ENCODE data around the gene FOXR1.
A peak's percentile ranks its signal among the peaks of the same experiment; 100 is the strongest.
"Not testable (repeated sequence)": the region's sequence is repeated elsewhere in the genome, so short reads cannot be mapped to it uniquely, and the experiment has no call there.

FOXR1 gene

DNA sequence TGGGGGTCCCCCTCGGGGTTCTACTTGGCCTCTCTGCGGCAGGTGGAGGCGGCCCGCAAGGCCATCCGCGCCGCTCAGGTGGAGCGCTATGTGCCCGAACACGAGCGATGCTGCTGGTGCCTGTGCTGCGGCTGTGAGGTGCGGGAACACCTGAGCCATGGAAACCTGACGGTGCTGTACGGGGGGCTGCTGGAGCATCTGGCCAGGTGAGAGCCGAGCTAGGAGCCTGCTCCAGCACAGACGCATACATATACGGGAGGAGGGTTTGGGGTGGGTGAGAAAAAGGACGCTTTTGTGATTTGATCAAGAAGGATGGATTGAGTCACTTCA is 26.8 kb downstream of the FOXR1 start:
- peak; percentile 18 for DNase-seq

DNA sequence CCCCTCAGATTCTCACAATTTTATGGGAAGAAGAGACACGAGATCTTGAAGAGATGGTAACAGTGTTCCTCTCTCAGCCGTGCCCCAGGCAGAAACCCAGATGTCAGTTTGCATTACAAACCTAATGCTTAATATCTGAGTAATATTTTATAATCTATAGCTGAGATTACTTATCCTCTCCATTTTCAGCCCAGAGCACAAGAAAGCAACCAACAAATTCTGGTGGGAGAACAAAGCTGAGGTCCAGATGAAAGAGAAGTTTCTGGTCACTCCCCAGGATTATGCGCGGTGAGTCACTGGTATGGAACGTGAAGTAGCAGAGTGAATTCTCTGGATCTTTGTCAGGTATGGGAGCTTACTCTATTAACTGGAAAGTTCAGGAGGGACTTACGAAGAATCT is 27.3 kb downstream of the FOXR1 start:
- no peak for DNase-seq

- no peak for DNase-seq
Measured at GRCh38 chr11:119000906-119001305, 29.3 kb downstream of the FOXR1 start.

DNA sequence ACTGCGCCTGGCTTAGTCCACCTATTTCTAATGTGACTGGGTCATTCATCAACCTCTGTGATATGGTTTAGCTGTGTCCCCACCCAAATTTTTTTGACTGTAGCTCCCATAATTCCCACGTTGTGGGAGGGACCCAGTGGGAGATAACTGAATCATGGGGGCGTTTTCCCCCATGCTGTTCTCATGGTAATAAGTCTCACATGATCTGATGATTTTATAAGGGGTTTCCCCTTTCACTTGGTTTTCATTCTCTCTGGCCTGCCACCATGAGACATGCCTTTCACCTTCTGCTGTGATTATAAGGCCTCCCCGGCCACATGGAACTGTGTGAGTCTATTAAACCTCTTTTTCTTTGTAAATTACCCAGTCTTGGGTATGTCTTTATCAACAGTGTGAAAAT is 35.1 kb downstream of the FOXR1 start:
- no peak for DNase-seq

- DNase-seq: no peak
Measured at GRCh38 chr11:119011476-119012053, 40.0 kb downstream of the FOXR1 start.

- DNase-seq: no peak
Measured at GRCh38 chr11:119012629-119013170, 41.1 kb downstream of the FOXR1 start.

DNA sequence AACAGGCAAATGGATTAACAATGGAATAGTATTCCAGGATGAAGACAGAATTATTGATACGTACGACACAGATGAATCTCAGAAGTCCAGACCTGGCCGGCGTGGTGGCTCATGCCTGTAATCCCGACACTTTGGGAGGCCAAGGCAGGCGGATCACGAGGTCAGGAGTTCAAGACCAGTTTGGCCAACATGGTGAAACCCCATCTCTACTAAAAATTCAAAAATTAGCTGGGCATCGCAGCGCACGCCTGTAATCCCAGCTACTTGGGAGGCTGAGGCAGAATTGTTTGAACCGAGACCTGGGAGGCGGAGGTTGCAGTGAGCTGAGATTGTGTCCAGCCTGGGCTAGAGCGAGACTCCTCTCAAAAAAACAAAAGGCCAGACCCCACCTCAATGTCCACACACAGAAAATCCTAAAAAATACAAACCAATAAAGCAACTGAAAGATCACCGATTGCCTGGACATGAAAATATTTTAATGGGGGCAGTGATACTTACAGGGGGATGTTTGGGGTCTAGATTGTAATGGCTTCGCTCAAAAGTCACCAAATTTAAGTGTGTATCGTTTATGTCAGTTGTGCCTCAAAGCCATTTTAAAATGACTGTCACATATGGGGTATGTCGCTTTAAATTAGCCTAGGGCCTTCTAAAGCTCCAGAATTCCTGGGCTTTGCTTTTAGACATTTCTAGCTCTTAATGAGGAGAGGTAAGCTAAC is 42.8 kb downstream of the FOXR1 start:
- no peak for DNase-seq

DNA sequence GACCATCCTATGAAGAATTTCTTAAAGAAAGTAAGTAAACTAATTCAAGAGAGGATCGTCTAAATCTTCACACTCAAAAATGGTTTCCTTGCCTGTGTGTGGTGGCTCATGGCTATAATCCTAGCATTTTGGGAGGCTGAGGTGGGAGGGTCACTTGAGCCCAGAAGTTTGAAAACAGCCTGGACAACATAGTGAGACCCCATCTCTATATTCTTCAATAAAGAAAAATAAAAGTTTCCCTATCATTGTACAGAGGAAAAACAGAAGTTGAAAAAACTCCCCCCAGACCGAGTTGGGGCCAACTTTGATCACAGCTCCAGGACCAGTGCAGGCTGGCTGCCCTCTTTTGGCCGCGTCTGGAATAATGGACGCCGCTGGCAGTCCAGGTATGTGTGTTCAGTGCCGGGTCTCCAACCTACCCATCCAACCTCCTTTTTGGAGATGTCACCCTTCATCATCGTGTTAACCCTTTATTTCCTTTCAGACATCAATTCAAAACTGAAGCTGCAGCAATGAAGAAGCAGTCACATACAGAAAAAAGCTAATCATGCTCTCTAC is 43.6 kb downstream of the FOXR1 start:
- no peak for DNase-seq

DNA sequence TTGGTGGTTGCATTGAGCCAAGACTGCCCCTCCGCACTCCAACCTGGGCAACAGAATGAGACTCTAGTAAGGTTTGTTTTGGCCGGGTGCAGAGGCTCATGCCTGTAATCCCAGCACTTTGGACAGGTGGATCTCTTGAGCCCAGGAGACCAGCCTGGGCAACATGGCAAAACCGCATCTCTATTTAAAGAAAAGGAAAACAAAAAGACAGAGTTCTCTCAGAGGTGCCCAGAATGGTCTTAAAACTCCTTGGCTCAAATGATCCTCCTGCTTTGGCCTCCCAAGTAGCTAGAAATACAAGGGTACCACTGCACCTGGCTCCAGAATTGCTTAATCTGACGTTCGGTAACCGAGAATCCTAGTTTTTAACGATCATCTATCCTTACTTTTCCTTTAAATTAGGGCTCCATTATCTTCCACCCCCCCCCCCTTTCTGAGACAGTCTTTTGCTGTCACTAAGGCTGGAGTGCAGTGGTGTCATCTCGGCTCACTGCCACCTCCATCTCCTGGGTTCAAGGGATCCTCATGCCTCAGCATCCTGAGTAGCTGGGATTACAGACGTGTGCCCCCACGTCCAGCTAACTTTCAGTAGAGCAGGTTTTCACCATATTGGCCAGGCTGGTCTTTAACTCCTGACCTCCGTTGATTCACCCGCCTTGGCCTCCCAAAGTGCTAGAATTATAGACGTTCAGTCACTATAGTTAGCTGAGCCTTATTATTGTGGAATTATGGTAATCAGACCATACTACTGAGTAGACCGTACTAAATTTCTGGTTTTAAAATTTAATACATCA is 44.9 kb downstream of the FOXR1 start:
- DNase-seq: no peak

DNA sequence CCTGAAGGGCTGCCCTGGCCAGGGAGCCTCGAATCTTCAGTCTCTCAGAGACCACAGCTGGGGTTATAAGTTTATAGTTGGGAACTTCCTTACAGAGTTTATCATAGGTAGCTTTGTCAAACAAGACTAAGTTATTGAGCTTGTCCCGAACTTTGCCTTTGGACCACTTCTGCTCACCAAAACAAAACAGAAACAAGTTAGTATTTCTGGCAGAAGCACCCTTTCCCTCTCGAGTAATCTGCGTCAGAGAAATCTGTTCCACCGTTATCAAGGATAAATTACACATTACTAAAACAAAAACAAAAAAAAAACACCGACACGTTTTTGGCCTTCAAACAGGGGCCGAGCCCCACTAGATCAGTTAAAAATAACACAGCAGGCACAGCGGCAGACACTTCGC is 45.8 kb downstream of the FOXR1 start:
- not testable (repeated sequence) for DNase-seq

DNA sequence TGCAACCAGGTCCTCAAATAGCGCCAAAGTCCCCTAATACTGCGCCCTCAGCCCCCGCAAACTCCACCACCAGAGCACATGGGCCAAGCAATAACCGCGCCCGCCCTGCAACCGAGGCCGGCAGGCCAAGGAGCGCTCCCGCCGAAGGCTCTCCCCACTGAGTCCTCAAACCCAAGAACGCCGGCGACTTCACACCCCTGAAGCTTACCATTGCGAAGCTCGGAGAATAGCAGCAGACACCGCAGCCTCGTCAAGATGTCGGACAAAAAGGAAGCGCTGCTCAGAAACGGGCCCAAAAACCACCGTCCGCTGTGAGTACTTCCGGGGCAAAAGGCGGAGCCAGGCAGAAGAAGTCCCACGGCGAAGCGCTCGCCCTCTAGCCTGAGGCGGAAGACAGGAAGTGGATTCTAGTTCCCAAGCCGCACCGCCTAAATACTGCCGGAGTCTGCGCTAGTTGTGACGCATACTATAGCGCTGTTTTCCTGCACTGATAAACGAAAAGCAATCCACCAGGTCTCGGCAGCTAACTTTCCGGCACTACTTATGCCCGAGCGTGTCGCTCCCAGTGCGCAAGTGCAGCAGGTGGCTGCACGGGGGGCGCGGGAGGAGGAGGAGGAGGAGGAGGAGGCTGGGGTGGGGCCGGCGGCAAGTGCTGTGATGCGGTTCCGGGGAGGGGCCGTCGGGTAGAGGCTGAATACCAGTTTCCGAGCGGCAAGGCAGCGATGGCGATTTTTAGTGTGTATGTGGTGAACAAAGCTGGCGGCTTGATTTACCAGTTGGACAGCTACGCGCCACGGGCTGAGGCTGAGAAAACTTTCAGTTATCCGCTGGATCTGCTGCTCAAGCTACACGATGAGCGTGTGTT is 46.7 kb downstream of the FOXR1 start, which contains the start of the genes RPS25 and TRAPPC4:
RPS25 (minus strand) TSS at position 270 of the 865 bp plus-strand sequence; CDS start at position 211, 59 bp downstream.
TRAPPC4 (plus strand) TSS at position 693 of the 865 bp plus-strand sequence; CDS start at position 723, 30 bp downstream.
- DNase-seq: peak; percentile 99

DNA sequence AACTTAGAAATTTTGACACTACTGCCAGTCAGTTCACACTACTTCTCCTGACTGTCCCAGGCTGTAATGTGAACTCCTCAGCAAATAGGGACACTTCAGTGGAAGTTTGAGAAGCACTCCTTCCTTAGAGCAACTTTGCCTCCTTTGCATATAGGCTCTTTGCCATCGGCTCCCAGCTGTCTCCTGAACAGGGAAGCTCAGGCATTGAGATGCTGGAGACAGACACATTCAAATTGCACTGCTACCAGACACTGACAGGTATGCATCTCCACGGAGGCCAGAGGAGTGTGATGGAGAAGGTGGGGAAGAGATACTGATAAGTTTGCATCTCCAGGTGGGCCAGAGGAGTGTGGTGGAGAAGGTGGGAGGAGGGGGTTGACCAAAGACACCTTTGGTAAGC is 48.4 kb downstream of the FOXR1 start:
- no peak for DNase-seq

DNA sequence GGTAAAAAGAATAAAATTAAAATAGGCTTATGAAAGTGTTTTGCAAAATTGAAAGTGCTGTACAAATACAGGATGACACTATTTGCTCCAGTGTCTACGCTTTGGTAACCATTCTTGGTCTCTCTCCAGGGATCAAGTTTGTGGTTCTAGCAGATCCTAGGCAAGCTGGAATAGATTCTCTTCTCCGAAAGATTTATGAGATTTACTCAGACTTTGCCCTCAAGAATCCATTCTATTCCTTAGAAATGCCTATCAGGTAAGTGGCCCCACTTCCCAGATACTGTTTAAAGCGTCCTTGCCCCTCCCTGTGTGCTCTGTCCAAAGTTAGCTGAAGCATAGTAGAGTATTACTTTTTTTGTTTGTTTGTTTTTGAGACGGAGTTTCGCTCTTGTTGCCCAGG is 50.1 kb downstream of the FOXR1 start:
- DNase-seq: no peak

GRCh38 chr11:119023741-119024140 is 52.2 kb downstream of the FOXR1 start:
- DNase-seq: no peak

- DNase-seq: no peak
Measured at GRCh38 chr11:119024430-119025098, 53.0 kb downstream of the FOXR1 start.

DNA sequence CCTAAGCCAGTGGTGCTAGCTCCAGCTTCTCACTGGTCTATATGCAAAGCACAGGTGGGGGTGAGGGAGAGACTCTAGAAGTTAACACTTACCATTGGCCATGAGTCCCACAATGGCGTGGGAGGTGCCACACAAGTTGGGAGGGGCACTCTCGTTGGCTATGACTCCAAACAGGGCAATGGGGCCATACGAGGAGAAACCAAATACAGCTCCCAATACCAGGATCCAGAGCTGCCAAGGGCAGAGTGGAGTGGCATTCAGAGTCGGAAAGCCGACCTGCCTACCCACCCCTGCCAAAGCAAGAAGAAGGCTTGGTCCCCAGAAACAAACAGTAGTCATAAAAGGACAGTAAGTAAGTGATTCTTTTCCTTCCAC is 53.5 kb downstream of the FOXR1 start:
- no peak for DNase-seq

- no peak for DNase-seq
Measured at GRCh38 chr11:119025541-119025940, 54.0 kb downstream of the FOXR1 start.

DNA sequence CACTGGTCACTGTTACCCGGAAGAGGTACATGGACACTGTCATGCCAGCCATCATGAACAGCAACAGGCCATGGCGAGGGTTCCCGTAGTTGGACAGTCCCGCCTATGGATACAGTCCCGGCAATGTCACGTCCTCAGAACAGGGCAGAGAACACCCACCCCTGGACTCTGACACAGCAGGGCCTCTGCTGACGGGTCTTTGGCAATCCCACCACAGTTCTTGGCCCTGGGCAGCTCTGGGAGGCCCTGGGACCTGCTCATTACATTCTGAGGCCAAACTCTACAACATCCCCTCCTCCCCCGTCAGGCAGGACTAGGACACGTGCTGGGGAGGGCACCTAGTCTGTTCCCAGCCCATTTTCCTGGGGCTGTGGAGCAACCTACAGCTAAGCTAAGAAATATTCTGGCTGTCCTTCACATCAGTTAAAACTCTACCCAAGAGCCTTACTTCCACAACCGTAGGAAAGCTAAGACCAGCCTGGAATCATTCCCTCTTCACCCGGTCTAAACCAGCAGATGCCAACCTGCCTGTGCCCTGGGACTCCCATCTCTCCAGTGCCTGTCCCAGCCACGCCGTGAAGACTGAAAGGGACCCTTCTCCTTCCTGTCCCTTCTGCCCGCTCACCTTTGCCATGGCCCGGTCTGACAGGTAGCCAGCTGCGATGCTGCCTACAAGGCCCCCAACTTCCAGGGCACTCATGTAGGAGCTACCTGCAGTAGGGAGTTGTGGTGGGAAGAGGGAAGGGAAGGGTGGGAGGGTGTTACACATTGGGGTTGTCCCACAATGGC is 54.6 kb downstream of the FOXR1 start:
- DNase-seq: no peak

GRCh38 chr11:119026970-119027369 is 55.4 kb downstream of the FOXR1 start:
- DNase-seq: no peak

DNA sequence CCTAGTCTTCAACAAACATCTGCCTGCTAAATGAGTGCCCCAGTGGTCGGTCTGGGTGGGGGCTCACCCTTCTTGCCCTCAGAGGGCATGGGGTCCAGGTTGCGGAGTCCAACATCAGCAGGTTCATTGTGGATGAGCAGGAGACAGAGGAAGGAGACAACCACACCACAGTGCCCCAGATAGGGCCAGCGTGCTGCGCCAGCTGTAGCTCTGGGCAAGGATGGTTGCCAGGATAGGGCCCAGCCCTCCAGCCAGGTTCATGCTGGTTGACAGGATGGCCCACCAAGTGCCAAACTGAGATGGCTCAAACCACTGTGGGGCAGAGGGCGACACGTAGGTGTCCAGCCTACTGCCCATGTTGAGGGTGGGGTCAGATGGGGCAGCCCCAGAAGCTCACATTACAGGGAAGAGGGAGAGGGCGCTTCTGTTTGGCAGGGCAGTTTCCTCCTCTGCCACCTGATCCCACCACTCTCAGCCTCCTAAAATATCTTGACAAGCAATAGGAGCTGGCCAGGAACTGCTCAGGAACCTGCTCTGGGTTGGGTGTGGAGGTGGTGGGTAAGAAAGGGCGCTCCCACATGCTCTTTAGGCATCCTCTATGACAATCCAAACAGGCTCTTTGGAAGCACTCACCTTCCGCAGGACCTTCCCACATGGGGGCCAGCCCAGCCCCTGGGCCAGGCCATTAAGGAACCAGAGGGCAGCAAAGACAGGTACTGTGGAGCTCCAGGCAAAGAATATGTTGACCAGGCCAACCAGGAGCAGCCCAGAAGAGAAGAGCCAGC is 56.2 kb downstream of the FOXR1 start:
- DNase-seq: no peak
